Heart right ventricle (tissue), 16 donors: ENCODE results near the gene SCO1. TPM values are rescaled to one million over a fixed set of nuclear protein-coding genes. Genes with fewer than 3 reads are reported as not detected.

Source experiments
- ATAC-seq, 8 donors: fragments of 200-7000 bp; cut with Tn5 transposase; one replicate each; pipeline ENCODE4 v1.9.1; 2020; ENCODE audit warnings: mild to moderate bottlenecking in 8 of 8, moderate library complexity in 8 of 8, moderate number of reproducible peaks in 1 of 8
- DNase-seq, 2 donors: peaks; one replicate each; pipeline ENCODE4 v3.0.0-alpha.2; 2020
- H3K27ac ChIP-seq, 10 donors: fragments of 200-600 bp; sonication (generic) in 2 of 10; one replicate each; pipeline versions ENCODE4 v1.5.0 to v1.8.0; 2020 to 2022; ENCODE audit warnings: mild to moderate bottlenecking in 3 of 10
- H3K27me3 ChIP-seq, 7 donors: fragments of 200-600 bp; one replicate each; pipeline ENCODE4 v1.8.0; 2021 to 2022; ENCODE audit warnings: mild to moderate bottlenecking in 2 of 7
- H3K36me3 ChIP-seq, 9 donors: fragments of 200-600 bp; sonication (generic) in 1 of 9; one replicate each; pipeline versions ENCODE4 v1.5.0 to v1.8.0; 2020 to 2022; ENCODE audit warnings: mild to moderate bottlenecking in 2 of 9
- H3K4me1 ChIP-seq, 9 donors: fragments of 200-600 bp; sonication (generic) in 1 of 9; one replicate each; pipeline versions ENCODE4 v1.5.0 to v1.8.0; 2020 to 2022; ENCODE audit warnings: mild to moderate bottlenecking in 4 of 9
- H3K4me3 ChIP-seq, 10 donors: fragments of 200-600 bp; sonication (generic) in 2 of 10; one replicate each; pipeline versions ENCODE4 v1.5.0 to v1.8.0; 2020 to 2022; ENCODE audit warnings: mild to moderate bottlenecking in 7 of 10, moderate library complexity in 2 of 10
- H3K9me3 ChIP-seq, 11 donors: fragments of 200-600 bp in 10 of 11; sonication (generic) in 2 of 11; one replicate each; pipeline versions ENCODE4 v1.5.0 to v1.8.0; 2013 to 2022; ENCODE audit warnings: mild to moderate bottlenecking in 2 of 11, control low read depth in 1 of 11, moderate library complexity in 1 of 11
- CTCF ChIP-seq, 9 donors: fragments of 200-600 bp; sonication (generic) in 2 of 9; IDR thresholded peaks; one replicate each; pipeline versions ENCODE4 v1.5.0 to v1.8.0; 2021 to 2022; ENCODE audit warnings: antibody characterized with exemption in 9 of 9, mild to moderate bottlenecking in 5 of 9, moderate library complexity in 1 of 9
- WGBS, 2 donors: extraction: QIAGEN DNeasy Blood & Tissue Kit; methylation state at CpG; one replicate each; pipeline ENCODE4 v1.1.7; 2013; ENCODE audit warnings: inconsistent platforms in 1 of 2; 5-methylcytosine and 5-hydroxymethylcytosine counted together
- intact Hi-C, 10 donors: fragments of 100-400 bp; cut with DNase I; formaldehyde crosslinking; loops; one replicate each; pipeline versions ENCODE4 v1.11.1 to v1.14.2; 2022
- polyA plus RNA-seq, 2 donors: library from polyadenylated mRNA; stranded (reverse); fragments of 200-250 nt; gene quantifications; one replicate each; pipeline ENCODE4 v1.2.3, GENCODE V29; 2013
- total RNA-seq, 10 donors: library from RNA; stranded (reverse); fragmentation: NEBNext Ultra II Directional in 3 of 10; extraction: Animal tissue kit (Norgen Biotek cat#: 25700) in 3 of 10; gene quantifications; one replicate each; pipeline versions ENCODE4 v1.2.1 to v1.2.4, GENCODE V29; 2021 to 2023
- donor health status: Arrhythmogenic right ventricular cardiomyopathy.
- donor health status: ischemic (EF 13 %, LVEDD 7.1; RV severe dilation, severe dysfunction).
- donor health status: healthy with polysubstance abuse.
- donor health status: DM: no; HTN: yes; CAD: no.
- donor health status: DM: no; HTN: no; CAD: no.
- donor health status: ischemic (EF 25% LVEDD 6.9; RV normal size, moderate dysfunction).
- donor health status: ischemic (EF 25% LVEDD 5.7; RV mildly dilated, moderate dysfunction).
- donor health status: healthy.
- donor health status: DM: yes; HTN: yes; CAD: no.
- donor health status: Ischemic cardiomyopathy.
- donor health status: ischemic (EF 35%, LVEDD 5.7; RV mildly dilated, moderate dysfunction).
- donor health status: nonischemic (EF 11% LVEDD 7.7; RV severe dilation, severe dysfunction).
- donor health status: DM: yes; HTN: yes; CAD: no.
- donor health status: PGD.
- donor health status: ischemic (EF 29% LVEDD 5.4; RV normal size, mild dysfunction).
- donor health status: nonischemic (EF 23%, LVEDD 6.1; RV moderate dilation, normal function).

The SCO1 gene
- total and polyA plus RNA-seq, 12 donors, result 4.5 to 43.4 (median 35.7) TPM

GRCh38 chr17:10657879-10658278 is 39.5 kb downstream of the SCO1 start:
- WGBS, 2 donors, result 84 to 87% methylated on average over 10 of the region's 10 CpGs
- no peak for TF ChIP-seq CTCF (IDR thresholded peaks at IDR 0.05)
- Histone ChIP-seq H3K9me3 (no peaks in the 10 kb centered on the region), H3K36me3 (peaks cover 0 to 9% (median 0%) of the 10 kb centered on the region in 9 donors), H3K27me3 (no peaks in the 10 kb centered on the region), H3K4me1 (peaks cover 0 to 6% (median 0%) of the 10 kb centered on the region in 9 donors), H3K27ac (no peak overlapping the region), H3K4me3 (no peak overlapping the region)
- DNase-seq (no peak), ATAC-seq (no peak)
- intact Hi-C loops, result no loop called here

GRCh38 chr17:10657148-10657547 is 40.2 kb downstream of the SCO1 start, which contains the start of gene MYH3:
MYH3 (minus strand) TSS chr17:10657309; CDS start chr17:10655064, 2,245 bp downstream.
- WGBS, 2 donors, result 68 to 77% methylated on average over 15 of the region's 15 CpGs

GRCh38 chr17:10653987-10654386 is 43.3 kb downstream of the SCO1 start:
- Histone ChIP-seq H3K4me1 (peaks cover 0 to 6% (median 0%) of the 10 kb centered on the region in 9 donors), H3K4me3 (no peak overlapping the region), H3K9me3 (no peaks in the 10 kb centered on the region), H3K27me3 (no peaks in the 10 kb centered on the region), H3K36me3 (peaks cover 0 to under 1% (median 0%) of the 10 kb centered on the region in 9 donors), H3K27ac (no peak overlapping the region)
- ATAC-seq (no peak), DNase-seq (no peak)
- no peak for TF ChIP-seq CTCF (IDR thresholded peaks at IDR 0.05)
- intact Hi-C loops, result no loop called here
- WGBS, 2 donors, result 67 to 84% methylated on average over 5 of the region's 5 CpGs

More at GRCh38 chr17:10657148-10657547, 40.2 kb downstream of the SCO1 start, which contains the start of gene MYH3:
- TF ChIP-seq CTCF (IDR thresholded peaks at IDR 0.05), result no peak
- Histone ChIP-seq H3K4me1 (peaks cover 0 to 6% (median 0%) of the 10 kb centered on the region in 9 donors), H3K27ac (no peak within 1 kb of the TSS), H3K9me3 (no peaks in the 10 kb centered on the region), H3K36me3 (peaks cover 0 to 9% (median 0%) of the 10 kb centered on the region in 9 donors), H3K4me3 (no peak within 1 kb of the TSS), H3K27me3 (no peaks in the 10 kb centered on the region)
- ATAC-seq (peak in 1 of 8 donors; percentile 44), DNase-seq (no peak)
- intact Hi-C loops, result no loop called here

GRCh38 chr17:10652984-10653659 is 44.2 kb downstream of the SCO1 start:
- DNase-seq (no peak), ATAC-seq (peak in 1 of 8 donors; percentile 35)
- Histone ChIP-seq H3K27me3 (no peaks in the 10 kb centered on the region), H3K36me3 (peaks cover 0 to 2% (median 0%) of the 10 kb centered on the region in 9 donors), H3K27ac (no peak overlapping the region), H3K9me3 (no peaks in the 10 kb centered on the region), H3K4me1 (peaks cover 0 to 6% (median 0%) of the 10 kb centered on the region in 9 donors), H3K4me3 (no peak overlapping the region)
- intact Hi-C loops, result no loop called here
- 56 to 58% methylated on average over 10 to 11 of the region's 11 CpGs for WGBS, 2 donors
- TF ChIP-seq CTCF (IDR thresholded peaks at IDR 0.05), result no peak
